GM03348 (cell line): ENCODE data around the gene ACLY.

Experiments used
- DNase-seq: peaks from one replicate; pipeline ENCODE4 v3.0.0; 2012; ENCODE audit warnings: low spot score

ACLY gene

GRCh38 chr17:41918314-41919164, at the start of gene ACLY:
TSS of gene ACLY (minus strand) at chr17:41918951. CDS start at chr17:41913873, 5,078 bp downstream.
- peak; percentile 99 for DNase-seq

- no peak for DNase-seq
Observed at GRCh38 chr17:41967921-41968578, 49.3 kb upstream of the ACLY start.

GRCh38 chr17:41967141-41967920, 48.6 kb upstream of the ACLY start:
- peak; percentile 30 for DNase-seq

GRCh38 chr17:41966463-41967140, 47.9 kb upstream of the ACLY start, which contains the start of gene CNP:
TSS of gene CNP (plus strand) at chr17:41966795. CDS start at chr17:41966885, 90 bp downstream.
- peak; percentile 100 for DNase-seq

- peak; percentile 58 for DNase-seq
Observed at GRCh38 chr17:41965694-41966462, 47.1 kb upstream of the ACLY start.

- peak; percentile 89 for DNase-seq
Observed at GRCh38 chr17:41962768-41963434, 44.1 kb upstream of the ACLY start.

GRCh38 chr17:41962111-41962510, 43.4 kb upstream of the ACLY start:
- DNase-seq = no peak

GRCh38 chr17:41959336-41960095, 40.8 kb upstream of the ACLY start:
- DNase-seq = peak; percentile 52

GRCh38 chr17:41959030-41959335, 40.2 kb upstream of the ACLY start:
- no peak for DNase-seq

GRCh38 chr17:41957869-41958439, 39.2 kb upstream of the ACLY start:
- DNase-seq = no peak

GRCh38 chr17:41957031-41957868, 38.5 kb upstream of the ACLY start:
- peak; percentile 26 for DNase-seq

- DNase-seq = no peak
Observed at GRCh38 chr17:41956522-41956921, 37.8 kb upstream of the ACLY start.

- DNase-seq = no peak
Observed at GRCh38 chr17:41948762-41949460, 30.2 kb upstream of the ACLY start.

- DNase-seq = no peak
Observed at GRCh38 chr17:41944943-41945342, 26.2 kb upstream of the ACLY start.

GRCh38 chr17:41943492-41943891, 24.7 kb upstream of the ACLY start:
- no peak for DNase-seq

GRCh38 chr17:41942626-41943373, 24.0 kb upstream of the ACLY start:
- DNase-seq = no peak

- DNase-seq = no peak
Observed at GRCh38 chr17:41941168-41941567, 22.4 kb upstream of the ACLY start.
